ENCODE measurements around the gene KCNJ6. TPM values are rescaled to one million over a fixed set of nuclear protein-coding genes. Genes with fewer than 3 reads are reported as not detected.

The KCNJ6 gene
- total and polyA plus RNA-seq, 2 of the 8 experiments (the other 6 are each of a cell fraction or from before 2014, with no cell fraction given): 0.51 to 1.2 TPM

DNA sequence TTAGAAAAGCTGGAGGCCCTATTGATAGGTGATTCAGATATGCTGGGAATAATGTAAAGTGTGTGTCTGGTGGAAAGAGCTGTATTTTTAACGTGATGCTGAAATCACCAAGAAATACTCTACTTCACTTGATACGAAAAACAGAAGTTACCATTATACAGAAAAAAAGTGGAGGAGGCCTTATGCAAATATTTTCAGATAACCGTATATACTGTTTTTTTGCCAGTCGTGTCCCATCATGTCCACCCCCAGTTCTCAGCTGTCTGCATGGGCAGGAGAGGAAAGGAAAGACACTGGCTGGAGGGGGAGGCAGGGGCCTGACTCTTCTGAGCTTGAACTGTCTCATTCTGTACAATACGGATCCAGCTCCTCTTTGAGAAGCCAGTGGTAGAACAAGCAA lies 51.1 kb downstream of the KCNJ6 start:
- H2BK12ac ChIP-seq (ENCODE audit: low read depth, low read length): no peak overlapping the region
- no peak overlapping the region for H3K18ac ChIP-seq (ENCODE audit: extremely low read depth, low read length)
- H3K9ac ChIP-seq (replicated peaks in 1 of 4; ENCODE audit: extremely low read depth in 1 of 4, low read depth in 3 of 4, low read length in 3 of 4): no peak overlapping the region
- no peak overlapping the region for H4K5ac ChIP-seq (ENCODE audit: insufficient read length, low read depth, low read length)
- DNase-seq (ENCODE audit: low read depth in 1 of 2, low spot score in 2 of 2): no peak
- H3K9me3 ChIP-seq (ENCODE audit: insufficient read depth in 2 of 2, low read depth in 1 of 2, low read length in 1 of 2): no peaks in the 10 kb centered on the region
- H3K4ac ChIP-seq (replicated peaks; ENCODE audit: insufficient read length, low read depth, low read length): no peak overlapping the region
- H3K56ac ChIP-seq (replicated peaks; ENCODE audit: insufficient read length, low read depth, low read length): no peak overlapping the region
- H3K14ac ChIP-seq (ENCODE audit: insufficient read length): no peak overlapping the region
- no peak overlapping the region for H2BK20ac ChIP-seq (ENCODE audit: low read length)
- no peak overlapping the region for H2BK5ac ChIP-seq (ENCODE audit: low read depth, low read length)
- H3K79me2 ChIP-seq (ENCODE audit: control insufficient read depth in 1 of 2, insufficient read depth in 2 of 2, low read length in 2 of 2): no peaks in the 10 kb centered on the region
- H4K8ac ChIP-seq (ENCODE audit: extremely low read depth, insufficient read depth, low read length): no peak overlapping the region
- WGBS, 2 experiments (ENCODE audit: extremely low coverage in 1 of 2, insufficient coverage in 1 of 2, insufficient read length in 1 of 2, insufficient replicate concordance in 2 of 2, low coverage in 1 of 2, low lambda C conversion rate in 2 of 2, missing lambda C conversion rate in 1 of 2): 88% methylated on average over 5 of the region's 5 CpGs; no CpG with 5 or more reads in 1 of the 2 experiments
- ChIA-PET POLR2A (ENCODE audit: partially characterized antibody) (interaction anchor here (0.7 kb wide), 1 partner anchor 94 kb away, joined by 4 read pairs; no protein-coding TSS in a partner anchor), CTCF (ENCODE audit: partially characterized antibody) (interaction anchor here (0.5 to 1.8 kb wide), 4 partner anchors 9 to 153 kb away, joined by 3 to 4 read pairs (median 4); no protein-coding TSS in a partner anchor)
- H2BK15ac ChIP-seq (ENCODE audit: low read length): no peak overlapping the region
- FAIRE-seq: no peak
- H2AFZ ChIP-seq (ENCODE audit: low read length): no peak overlapping the region
- peaks cover 0 to 2% (median 0%) of the 10 kb centered on the region in 4 experiments; a peak in 1 of 7 replicates for H3K4me1 ChIP-seq (replicated peaks in 1 of 4; ENCODE audit: control insufficient read depth in 3 of 4, insufficient read depth in 4 of 4, low read length in 3 of 4)
- no peak overlapping the region for H3K4me2 ChIP-seq (ENCODE audit: insufficient read depth in 1 of 2, low read depth in 2 of 2, low read length in 2 of 2)
- H3K79me1 ChIP-seq (ENCODE audit: low read depth, low read length): no peaks in the 10 kb centered on the region
- H4K91ac ChIP-seq (replicated peaks; ENCODE audit: insufficient read length, low read length): no peak overlapping the region
- no peaks in the 10 kb centered on the region for H3K23me2 ChIP-seq (ENCODE audit: low read depth, low read length)
- no peak overlapping the region for H2AK5ac ChIP-seq (ENCODE audit: low read depth, low read length)
- no peaks in the 10 kb centered on the region for H3K27me3 ChIP-seq (replicated peaks in 1 of 4; ENCODE audit: control insufficient read depth in 3 of 4, extremely low read depth in 1 of 4, insufficient read depth in 3 of 4, low read length in 3 of 4)
- H3K4me3 ChIP-seq (ENCODE audit: extremely low read depth in 1 of 4, insufficient read depth in 2 of 4, low read depth in 3 of 4, low read length in 4 of 4): no peak overlapping the region
- no peak overlapping the region for H3K27ac ChIP-seq (ENCODE audit: low read depth, low read length)
- H3K23ac ChIP-seq (ENCODE audit: insufficient read length): no peak overlapping the region
- no peak overlapping the region for H2BK120ac ChIP-seq (replicated peaks; ENCODE audit: low read depth, low read length)
- H3K36me3 ChIP-seq (ENCODE audit: control insufficient read depth in 2 of 4, insufficient read depth in 4 of 4, low read length in 3 of 4): no peaks in the 10 kb centered on the region
- H4K20me1 ChIP-seq (replicated peaks in 1 of 2; ENCODE audit: control insufficient read depth in 1 of 2, insufficient read depth in 2 of 2, low read length in 2 of 2): no peaks in the 10 kb centered on the region
- TF ChIP-seq JUN (IDR thresholded peaks at IDR 0.05; ENCODE audit: low read depth, low read length) (no peak), RNF2 (IDR thresholded peaks at IDR 0.05; ENCODE audit: borderline replicate concordance, low read depth, low read length, missing control alignments, poor library complexity, severe bottlenecking) (no peak), BRCA1 (IDR thresholded peaks at IDR 0.05; ENCODE audit: low read depth, low read length) (no peak), FOSL1 (IDR thresholded peaks at IDR 0.05; ENCODE audit: insufficient read depth, low read depth, low read length) (no peak), KDM4A (IDR thresholded peaks at IDR 0.05; ENCODE audit: low read depth, low read length, severe bottlenecking) (no peak), PHF8 (conservative IDR thresholded peaks at IDR 0.05; ENCODE audit: low read depth, low read length) (no peak), POLR2AphosphoS5 (IDR thresholded peaks at IDR 0.05; ENCODE audit: low read depth, low read length) (no peak), SP2 (IDR thresholded peaks at IDR 0.05; ENCODE audit: low read length) (no peak), CBX8 (IDR thresholded peaks at IDR 0.05; ENCODE audit: borderline replicate concordance, low read depth, low read length) (no peak), NRF1 (IDR thresholded peaks at IDR 0.05; ENCODE audit: low read depth, low read length) (no peak)
- TF ChIP-seq, protein P1, sequence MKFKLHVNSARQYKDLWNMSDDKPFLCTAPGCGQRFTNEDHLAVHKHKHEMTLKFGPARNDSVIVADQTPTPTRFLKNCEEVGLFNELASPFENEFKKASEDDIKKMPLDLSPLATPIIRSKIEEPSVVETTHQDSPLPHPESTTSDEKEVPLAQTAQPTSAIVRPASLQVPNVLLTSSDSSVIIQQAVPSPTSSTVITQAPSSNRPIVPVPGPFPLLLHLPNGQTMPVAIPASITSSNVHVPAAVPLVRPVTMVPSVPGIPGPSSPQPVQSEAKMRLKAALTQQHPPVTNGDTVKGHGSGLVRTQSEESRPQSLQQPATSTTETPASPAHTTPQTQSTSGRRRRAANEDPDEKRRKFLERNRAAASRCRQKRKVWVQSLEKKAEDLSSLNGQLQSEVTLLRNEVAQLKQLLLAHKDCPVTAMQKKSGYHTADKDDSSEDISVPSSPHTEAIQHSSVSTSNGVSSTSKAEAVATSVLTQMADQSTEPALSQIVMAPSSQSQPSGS (IDR thresholded peaks at IDR 0.05; ENCODE audit: low read length): no peak
- TF ChIP-seq, protein P2, sequence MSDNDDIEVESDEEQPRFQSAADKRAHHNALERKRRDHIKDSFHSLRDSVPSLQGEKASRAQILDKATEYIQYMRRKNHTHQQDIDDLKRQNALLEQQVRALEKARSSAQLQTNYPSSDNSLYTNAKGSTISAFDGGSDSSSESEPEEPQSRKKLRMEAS (IDR thresholded peaks at IDR 0.05): no peak
